GM18499 (cell line): ENCODE data around the gene ASPDH.

ENCODE experiments used
- ATAC-seq: cut with Tn5 transposase; IDR thresholded peaks from one replicate; pipeline ENCODE4 v1.9.1; 2021; ENCODE audit warnings: moderate number of reproducible peaks; ENCODE audit not compliant: insufficient read depth, unreplicated experiment

ASPDH gene

DNA sequence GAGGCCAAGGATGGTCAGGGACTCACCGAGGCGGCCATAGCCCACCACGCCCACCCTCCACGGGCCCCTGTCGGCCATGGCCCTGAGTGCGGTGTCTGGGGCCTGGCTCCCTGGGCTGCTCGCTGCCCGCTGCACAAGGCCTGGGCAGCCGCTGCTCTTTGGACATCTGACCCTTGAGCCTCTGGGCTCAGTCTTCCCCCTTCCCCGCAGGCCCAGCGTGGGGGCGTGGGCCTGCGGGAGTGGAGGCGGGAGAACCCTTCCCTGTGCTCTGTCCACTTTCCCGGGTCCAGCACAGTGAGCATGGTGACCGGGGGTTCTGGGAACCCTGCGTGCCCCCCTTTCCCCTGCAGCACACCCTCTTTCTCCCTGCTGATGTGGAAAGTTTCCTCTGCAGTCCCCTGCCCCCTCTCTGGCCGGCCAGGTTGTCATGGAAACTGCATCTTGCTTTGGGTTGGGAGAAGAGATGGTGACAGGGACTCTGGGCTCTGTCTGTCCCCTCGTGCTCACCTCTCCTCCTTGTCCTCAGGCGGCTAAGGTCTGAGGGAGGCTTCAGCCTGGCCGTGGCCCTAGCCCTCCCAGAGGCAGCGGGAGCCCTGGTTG, at the start of gene ASPDH:
Gene ASPDH (minus strand): TSS at position 168 of the 600 bp plus-strand sequence. CDS start 90 bp downstream, at position 78.
- ATAC-seq, result no peak

DNA sequence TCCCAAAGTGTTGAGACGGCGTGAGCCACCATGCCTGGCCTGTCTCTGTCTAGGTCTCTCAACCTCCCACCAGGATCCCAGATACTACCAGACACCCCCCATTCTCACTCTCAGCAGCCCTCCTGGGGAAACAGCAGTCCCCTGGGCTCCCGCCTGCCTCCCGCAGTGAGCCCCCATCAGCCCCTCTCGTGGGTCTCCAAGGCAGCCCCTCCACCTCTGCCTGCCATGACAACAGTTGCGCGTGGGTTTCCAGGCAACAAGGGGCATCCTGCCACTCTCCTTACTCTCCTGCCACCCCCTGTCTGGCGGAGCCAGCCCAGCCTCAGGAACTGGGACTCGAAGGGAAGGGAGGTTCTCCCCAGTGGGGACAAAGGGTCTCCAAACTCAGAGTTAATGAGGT, 49.3 kb upstream of the ASPDH start:
- ATAC-seq, result no peak

DNA sequence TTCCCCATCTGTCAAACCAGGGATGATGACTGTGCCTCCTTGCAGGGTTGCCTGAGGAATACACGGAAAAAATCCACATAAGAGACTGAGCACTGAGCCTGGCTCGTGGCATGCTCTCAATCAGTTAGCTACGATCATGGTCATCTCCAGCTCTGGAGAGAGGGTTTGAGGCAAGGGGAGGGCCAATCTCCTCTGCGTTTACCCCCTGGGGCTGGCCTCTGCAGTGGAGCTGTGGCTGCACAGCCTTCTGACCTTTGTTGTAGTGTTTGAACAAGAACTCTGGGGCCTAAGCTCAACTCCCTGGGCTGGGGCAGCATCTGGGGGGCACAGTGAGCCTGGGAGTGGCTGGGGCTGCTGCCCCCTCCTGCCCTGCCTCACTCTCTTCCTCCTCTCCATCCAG, 48.6 kb upstream of the ASPDH start:
- ATAC-seq, result no peak

DNA sequence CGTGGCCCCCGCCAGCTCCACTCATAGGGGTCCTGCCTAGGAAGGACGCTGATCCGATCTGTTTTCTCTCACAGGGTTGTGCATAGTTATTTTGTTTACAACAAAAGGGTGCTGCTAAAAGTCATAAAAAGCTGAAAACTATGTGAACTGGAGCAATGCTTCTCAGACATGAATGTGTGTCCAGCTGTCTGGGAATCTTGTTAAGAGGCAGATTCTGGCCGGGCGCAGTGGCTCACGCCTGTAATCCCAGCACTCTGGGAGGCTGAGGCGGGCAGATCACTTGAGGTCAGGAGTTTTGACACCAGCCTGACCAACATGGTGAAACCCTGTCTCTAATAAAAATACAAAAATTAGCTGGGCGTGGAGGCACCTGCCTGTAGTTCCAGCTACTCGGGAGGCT, 45.9 kb upstream of the ASPDH start:
- no peak for ATAC-seq

DNA sequence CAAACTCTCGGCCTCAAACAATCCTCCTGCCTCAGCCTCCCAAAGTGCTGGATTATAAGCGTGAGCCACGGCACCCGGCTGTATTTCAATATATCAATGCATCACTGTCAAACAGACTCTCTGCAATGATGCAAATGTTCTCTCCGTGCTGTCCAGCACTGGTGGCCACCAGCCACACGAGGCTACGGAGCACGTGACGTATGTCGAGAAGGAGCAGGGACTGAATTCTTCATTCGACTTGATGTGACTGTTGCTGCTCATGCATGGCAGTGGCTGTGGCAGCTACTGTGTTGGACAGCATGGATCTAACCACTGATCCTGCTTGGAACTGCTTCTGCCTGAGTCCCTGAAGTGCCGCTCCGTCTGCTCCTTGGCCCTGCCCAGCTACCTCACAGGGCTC, 44.7 kb upstream of the ASPDH start:
- no peak for ATAC-seq

DNA sequence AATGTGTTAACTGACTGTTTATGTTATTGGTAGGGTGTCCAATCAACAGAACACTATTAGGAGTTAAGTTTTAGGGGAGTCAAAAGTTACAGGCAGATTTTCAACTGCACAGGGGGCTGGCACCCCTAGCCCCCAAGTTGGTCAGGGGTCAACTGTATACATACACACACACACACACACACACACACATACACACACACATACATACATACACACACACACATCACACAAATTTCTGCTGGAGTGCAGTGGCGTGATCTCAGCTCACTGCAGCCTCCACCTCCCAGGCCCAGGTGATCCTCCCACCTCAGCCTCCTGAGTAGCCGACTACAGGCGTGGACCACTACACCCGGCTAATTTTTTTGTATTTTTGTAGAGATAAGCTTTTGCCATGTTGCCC, 44.3 kb upstream of the ASPDH start:
- no peak for ATAC-seq

DNA sequence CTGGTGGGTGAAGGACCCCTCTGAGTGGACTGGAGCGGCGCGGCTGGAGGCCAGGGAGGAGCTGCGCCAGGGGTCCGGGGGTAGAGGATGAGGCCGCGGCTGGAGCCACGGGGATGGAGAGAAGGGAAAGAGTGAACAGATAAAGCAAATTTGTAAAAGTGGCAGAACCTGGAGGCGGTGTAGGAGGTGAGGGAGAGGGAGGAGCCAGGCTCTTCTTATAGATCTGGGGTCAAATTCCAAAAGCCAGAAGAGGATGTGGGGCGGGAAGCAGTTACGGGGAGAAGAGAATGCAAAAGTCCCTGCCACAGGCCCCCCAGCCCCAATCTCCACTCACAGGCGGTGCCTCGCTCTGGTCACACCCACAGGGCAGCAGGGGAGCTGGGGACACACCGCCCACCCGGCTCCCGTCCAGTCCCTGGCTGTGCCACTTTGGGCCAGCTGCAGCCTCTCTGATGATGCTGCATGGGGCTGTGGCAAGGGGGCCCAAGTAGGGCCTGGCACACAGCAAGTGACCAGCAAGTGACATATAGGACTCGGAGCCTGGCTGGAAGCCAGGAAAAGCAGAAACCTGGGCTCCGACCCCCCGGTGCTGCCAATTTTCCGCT, 43.4 kb upstream of the ASPDH start:
- ATAC-seq, result no peak

DNA sequence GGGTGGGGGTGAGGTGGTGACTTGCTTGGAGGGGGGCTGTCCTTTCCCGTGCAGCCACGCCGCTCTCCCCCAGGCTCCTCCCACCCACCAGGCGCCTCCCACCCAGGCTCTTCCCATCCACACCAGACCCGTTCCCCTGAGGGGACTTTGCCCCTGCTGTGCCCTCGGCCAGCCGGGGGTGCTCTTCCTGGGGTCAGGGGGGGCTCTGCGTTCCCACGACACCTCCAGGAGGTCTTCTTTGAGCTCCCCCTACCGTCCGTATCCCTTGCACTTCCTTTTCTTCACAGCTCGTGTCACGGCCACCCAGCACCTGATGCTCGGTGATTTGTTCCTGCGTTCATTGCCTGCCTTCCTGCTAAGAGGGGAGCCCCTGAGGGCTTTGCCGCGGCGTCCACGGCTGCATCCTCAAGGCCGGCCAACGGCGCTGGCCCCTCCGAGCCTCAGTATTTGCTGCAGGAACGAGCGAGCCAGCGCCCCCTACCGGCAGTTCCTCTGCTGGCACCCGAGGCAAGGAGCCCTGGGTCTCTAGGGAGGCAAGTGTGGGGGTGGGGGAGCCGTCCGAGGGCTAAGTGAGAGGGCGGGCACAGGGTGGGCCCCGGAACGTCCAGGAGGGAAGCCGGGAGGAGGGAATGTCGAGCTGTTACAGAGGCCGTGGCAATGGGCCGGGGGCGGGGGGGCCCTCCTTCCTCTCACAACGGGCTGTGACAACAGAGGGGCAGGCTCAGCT, 42.7 kb upstream of the ASPDH start:
- no peak for ATAC-seq

DNA sequence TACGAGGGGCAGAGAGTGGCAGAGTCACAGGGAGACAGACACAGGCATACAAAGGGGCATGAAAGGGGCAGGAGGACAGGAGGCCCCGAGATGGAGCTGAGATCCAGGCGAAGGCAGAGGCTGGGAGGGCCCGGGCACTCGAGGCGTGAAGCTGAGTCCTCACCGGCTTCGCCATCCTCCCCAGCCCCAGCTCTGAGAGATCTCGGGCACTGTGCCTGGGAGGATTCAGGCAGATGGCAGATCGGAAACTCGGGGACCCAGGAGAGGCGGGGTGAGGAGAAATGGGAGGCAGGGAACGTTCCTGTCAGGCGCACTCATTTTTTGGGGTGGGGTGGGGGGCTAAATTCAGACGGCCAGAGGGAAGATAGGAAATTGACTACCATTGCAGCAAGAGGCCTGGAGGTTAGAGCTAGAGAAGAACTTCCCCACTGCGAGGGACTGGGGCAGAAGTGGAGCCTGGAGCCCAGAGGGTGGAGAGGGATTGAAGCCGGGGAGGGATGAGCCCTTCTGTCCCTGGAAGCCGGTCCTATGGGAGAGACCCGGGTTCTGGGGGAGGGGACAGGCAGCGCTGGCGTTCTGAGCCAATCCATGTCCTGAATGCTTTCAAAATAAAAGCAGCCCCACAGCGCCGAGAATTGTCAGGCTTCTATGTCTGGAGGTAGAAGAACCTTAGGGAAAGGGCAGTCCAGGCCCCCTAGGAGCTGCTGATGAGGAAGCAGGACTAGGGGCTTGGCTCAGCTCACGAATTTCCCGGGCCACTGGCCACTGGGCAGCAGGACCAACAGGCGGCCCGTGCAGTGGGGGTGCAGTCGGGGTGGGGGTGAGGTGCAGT, 42.0 kb upstream of the ASPDH start:
- no peak for ATAC-seq

DNA sequence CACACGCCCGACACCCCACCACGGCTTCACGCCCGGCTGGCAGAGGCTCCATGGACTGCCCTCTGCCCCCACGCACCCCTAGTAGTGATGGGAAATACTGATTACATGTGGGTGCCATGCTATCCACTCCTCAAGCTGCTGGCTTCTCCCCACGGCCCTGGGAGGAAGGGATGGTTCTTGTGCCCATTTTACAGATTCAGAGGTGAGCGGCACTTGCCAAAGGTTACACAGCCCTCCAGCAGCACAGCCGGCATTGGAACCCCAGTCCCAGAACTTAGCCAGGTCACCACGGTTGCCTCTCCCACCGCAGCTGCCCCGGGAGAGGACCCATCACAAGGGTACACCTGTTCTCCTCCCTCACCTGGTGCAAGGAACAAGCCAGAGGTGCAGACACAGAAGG, 41.3 kb upstream of the ASPDH start:
- no peak for ATAC-seq

DNA sequence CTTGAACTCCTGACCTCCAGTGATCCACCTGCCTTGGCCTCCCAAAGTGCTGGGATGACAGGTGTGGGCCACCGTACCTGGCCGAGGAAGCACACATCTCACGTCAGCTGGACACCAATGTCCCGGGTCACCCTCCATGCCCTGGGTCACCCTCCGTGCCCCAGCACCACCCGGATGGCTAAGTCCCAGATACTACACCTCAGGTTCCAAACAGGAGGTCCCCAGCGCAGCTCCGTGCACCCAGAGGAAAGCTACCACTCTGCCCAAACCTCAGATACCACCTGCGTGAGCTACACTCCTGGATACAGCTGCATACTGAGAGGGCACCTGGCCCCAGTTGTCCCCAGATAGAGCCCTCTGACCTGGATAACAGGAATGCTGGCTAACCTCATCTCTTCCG, 40.5 kb upstream of the ASPDH start:
- ATAC-seq, result no peak

DNA sequence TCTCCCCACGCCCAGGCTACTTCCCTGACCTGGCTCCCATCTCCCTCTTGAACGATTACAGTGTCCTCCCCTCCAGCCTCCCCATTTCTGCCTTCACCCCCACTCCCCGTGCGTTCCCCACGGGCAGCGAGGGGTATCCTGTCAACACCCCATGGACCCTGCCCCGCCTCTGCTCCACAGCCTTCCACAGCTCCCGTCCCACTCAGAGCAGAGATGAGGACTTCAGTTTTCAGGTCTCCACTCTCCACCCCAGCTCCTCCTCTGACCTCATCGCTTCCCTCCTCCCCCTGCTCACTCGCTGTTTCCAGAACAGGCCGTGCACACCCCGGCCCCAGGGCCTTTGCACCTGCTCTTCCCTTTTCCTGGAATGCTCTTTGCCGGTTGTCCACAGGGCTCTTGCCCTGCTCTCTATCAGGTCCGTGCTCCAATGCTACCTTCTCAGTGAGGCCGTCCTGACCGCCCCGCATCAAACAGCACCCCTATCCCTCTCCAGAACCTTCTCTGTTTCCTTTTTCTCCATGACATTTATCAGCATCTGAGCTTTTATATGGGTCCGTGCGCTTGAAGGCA, 39.5 kb upstream of the ASPDH start:
- ATAC-seq, result no peak

DNA sequence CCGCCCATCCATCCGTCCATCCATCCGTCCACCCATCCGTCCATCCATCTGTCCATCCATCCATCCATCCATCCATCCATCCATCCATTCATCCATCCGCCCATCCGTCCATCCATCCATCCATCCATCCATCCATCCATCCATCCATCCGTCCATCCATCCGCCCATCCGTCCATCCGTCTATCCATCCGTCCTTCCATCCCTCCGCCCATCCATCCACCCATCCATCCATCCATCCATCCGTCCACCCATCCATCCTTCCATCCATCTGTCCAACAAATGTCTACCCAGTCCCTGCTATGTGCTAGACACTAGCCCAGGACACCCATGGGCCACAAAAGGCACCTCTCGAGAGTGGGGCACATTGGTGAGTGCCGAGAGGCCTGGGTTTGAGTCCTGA, 38.8 kb upstream of the ASPDH start:
- no peak for ATAC-seq

DNA sequence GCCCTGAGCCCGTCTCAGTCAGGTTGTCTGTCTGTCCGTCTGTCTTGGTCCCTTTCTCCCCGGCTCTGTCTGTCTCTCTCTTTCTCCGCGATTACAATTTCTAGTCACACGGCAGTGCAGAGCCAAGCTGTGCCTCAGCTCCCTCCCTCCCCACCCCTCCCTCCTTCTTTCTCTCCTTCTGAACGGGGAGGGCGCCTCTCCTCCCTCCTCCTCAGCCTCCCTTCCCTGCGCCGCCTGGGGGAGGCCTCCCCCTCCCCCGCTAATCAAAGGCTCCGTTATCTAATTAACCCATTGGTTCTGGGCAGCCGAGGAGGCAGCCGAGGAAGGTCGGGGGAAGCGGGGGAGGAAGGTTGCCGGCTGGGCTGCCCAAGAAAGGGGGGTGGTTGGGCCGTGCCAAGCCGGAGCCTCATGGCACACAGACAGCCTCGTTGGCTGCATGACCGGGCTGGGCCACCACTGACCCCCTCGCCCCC, 38.0 kb upstream of the ASPDH start:
- ATAC-seq, result no peak

DNA sequence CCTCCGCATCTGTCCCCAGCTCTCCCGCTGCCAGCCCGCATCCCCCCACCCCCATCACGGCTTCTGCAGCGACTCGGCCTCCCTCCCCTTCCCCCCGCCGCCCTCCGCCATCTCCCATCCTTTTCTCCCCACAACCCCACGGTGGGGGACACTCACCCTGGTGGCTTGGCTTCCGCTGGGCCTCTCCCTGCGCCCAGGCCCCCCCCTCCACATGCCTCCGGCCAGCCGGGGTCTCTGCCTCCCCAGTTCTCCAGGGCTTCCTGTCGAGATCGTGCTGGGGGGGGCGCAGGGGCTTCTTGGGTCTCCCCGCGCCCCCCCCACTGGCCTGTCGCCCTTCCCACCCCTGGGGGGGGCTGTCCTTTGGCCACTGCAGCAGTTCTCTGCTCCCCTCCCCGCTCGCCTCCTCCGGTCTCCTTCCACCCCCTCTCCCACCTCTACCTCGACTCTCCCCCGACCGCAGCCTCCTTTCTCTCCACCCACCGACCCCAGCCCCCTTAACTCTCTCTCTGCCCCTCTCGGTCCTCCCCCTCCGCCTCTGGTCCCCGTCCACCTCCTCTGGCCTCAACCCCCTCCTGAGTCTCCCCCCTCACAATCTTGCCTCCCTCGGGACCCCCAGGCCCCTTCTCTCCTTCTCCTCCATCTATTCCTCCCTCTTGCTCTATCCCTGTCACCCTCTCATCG, 37.5 kb upstream of the ASPDH start:
- ATAC-seq, result no peak

DNA sequence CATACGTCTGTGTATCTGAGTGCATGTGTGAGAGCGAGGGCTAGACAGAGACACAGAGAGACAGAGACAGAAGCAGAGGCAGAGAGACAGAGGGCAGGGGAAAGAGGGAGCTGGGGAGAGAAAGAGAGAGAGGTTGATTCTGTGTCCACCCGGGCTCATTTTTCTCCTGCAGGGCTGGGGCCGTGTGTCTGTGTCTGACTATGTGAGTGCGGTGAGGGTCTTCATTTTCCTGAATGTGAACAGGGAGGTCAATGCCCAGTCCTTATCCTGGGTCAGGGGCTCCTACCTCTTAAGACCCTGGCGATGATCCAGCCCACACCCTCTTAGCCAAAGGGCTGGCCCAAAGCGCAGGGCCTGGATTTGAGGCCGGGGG, 36.9 kb upstream of the ASPDH start:
- ATAC-seq, result no peak

DNA sequence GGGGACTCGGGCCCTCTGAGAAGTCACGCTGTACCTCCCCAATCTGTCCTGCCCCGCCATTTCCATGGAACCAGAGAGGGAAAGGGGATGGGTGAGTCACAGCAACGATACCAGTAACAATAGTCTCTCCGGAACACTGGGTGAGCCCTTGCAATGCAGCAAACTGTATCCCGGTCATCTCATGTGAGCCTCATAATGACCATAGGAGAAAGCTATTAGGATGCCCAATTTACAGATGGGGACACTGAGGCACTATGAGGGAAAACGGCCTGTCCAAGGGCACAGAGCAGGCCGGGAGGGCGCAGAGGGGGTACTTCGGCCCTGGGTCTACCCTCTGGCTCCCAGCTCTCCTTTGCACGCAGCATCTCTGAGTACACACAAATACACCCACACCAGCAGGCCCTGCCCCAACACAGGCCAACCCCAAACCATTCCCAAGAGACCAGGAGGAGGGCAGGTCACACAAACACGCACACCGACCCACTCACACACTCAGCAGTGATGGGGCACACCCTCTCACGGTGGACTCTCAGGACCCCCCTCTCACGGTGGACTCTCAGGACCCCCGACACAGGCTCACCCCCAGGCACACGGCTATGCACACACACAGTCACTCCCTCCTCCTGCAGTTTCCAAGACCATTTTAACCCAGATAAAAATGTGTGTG, 36.3 kb upstream of the ASPDH start:
- no peak for ATAC-seq

DNA sequence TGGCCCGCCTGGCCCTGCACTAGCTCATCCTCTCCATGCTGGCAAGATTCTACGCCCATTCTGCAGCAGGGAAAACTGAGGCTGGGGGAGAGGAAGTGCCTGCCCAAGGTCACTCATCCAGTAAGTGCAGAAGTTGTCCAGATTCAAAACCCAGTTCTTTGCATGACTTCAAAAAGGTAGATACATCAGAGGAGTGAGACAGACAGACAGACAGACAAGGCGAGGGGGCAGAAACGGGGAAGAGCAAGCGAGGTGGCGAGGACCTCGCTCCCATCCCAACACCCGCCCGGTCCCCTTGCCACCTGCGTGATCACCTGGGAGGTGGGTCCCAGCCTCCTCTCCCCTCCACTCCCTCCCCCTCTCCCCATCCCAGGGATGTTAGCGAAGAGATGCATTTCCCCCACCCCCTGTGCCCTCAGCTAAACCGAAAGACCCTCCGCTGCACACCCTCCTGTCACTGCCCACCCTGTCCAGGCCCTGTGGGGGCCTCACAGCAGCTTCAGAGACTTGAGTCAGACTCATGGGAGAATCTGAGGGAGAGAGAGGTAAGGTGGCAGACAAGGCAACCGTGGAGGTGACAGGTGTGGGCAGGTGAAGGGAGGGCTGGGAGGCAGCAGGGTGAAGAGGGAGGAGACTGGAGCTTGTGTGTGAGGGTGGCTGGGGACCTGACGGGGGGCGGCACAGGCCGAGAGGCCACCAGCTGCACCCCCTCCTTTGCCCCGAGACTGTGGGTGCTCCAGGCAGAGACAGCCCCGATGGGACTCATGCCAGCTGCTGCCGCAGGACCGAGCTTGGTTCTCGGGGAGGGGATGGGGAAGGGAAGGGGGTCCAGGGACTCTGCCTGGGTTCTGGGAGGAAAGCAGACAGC, 35.6 kb upstream of the ASPDH start:
- ATAC-seq, result no peak
